Measurements from ENCODE around the gene PPFIBP1. TPM values are rescaled to one million over a fixed set of nuclear protein-coding genes. Genes with fewer than 3 reads are reported as not detected.

Gene PPFIBP1
- polyA plus RNA-seq, 2 of the 4 experiments (the other 2 are of a cell fraction) = 24.8 to 89.0 TPM

DNA sequence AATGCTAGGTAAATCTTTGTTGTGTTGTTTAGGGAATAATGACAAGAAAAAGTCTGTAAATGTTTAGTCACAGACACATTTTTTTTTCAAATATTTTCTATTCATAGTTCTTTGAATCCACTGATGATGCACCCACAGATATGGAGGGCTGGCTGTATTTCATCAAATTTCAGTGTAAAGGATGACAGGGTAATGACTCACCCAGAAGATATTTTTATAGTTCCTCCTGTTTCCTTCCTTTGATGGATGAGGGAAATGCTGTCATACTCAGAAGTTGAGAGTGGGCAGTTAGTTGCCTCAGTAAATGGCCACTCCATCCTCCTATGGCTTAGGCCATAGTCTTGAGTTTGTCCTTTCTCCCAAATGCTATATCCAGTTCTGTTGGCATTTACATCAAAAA lies 95.3 kb downstream of the PPFIBP1 start (continued):
- TF ChIP-seq RARB (CRISPR knock-in tag; IDR thresholded peaks at IDR 0.05) (no peak), ESRRA (IDR thresholded peaks at IDR 0.05; ENCODE audit: borderline replicate concordance, low read length) (no peak), BHLHE40 (IDR thresholded peaks at IDR 0.05; ENCODE audit: low read depth, low read length) (no peak), FOSB (CRISPR knock-in tag; IDR thresholded peaks at IDR 0.05) (no peak), RFX5 (IDR thresholded peaks at IDR 0.05) (no peak), NFE2L2 (conservative IDR thresholded peaks at IDR 0.05; ENCODE audit: low read length) (no peak), HOXB5 (CRISPR knock-in tag; IDR thresholded peaks at IDR 0.05) (peak; percentile 87), JUN (IDR thresholded peaks at IDR 0.05) (peak; percentile 31 to 38; a peak in 2 of 5 replicates), CBX8 (IDR thresholded peaks at IDR 0.05) (no peak), CHD4 (IDR thresholded peaks at IDR 0.05; ENCODE audit: borderline replicate concordance) (no peak), NPAS2 (CRISPR knock-in tag; IDR thresholded peaks at IDR 0.05; ENCODE audit: borderline replicate concordance) (no peak), TFCP2L1 (CRISPR knock-in tag; IDR thresholded peaks at IDR 0.05) (no peak), EHMT2 (IDR thresholded peaks at IDR 0.05; ENCODE audit: low read depth) (no peak), MYC (IDR thresholded peaks at IDR 0.05; ENCODE audit: borderline replicate concordance, low read length) (no peak), ZFP36 (IDR thresholded peaks at IDR 0.05; ENCODE audit: borderline replicate concordance, partially characterized antibody) (no peak), GATA3 (IDR thresholded peaks at IDR 0.05; ENCODE audit: borderline replicate concordance) (peak; percentile 62; the same call in 1 of the 2 replicates), HOXA7 (CRISPR knock-in tag; IDR thresholded peaks at IDR 0.05) (no peak), PHF8 (IDR thresholded peaks at IDR 0.05; ENCODE audit: borderline replicate concordance, low read depth) (no peak)
- TF ChIP-seq, protein P1, sequence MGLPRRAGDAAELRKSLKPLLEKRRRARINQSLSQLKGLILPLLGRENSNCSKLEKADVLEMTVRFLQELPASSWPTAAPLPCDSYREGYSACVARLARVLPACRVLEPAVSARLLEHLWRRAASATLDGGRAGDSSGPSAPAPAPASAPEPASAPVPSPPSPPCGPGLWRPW (IDR thresholded peaks at IDR 0.05) = no peak
- TF ChIP-seq, protein P2, sequence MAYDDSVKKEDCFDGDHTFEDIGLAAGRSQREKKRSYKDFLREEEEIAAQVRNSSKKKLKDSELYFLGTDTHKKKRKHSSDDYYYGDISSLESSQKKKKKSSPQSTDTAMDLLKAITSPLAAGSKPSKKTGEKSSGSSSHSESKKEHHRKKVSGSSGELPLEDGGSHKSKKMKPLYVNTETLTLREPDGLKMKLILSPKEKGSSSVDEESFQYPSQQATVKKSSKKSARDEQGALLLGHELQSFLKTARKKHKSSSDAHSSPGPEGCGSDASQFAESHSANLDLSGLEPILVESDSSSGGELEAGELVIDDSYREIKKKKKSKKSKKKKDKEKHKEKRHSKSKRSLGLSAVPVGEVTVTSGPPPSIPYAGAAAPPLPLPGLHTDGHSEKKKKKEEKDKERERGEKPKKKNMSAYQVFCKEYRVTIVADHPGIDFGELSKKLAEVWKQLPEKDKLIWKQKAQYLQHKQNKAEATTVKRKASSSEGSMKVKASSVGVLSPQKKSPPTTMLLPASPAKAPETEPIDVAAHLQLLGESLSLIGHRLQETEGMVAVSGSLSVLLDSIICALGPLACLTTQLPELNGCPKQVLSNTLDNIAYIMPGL (CRISPR knock-in tag; IDR thresholded peaks at IDR 0.05; ENCODE audit: borderline replicate concordance) = no peak
- TF ChIP-seq, protein P3, sequence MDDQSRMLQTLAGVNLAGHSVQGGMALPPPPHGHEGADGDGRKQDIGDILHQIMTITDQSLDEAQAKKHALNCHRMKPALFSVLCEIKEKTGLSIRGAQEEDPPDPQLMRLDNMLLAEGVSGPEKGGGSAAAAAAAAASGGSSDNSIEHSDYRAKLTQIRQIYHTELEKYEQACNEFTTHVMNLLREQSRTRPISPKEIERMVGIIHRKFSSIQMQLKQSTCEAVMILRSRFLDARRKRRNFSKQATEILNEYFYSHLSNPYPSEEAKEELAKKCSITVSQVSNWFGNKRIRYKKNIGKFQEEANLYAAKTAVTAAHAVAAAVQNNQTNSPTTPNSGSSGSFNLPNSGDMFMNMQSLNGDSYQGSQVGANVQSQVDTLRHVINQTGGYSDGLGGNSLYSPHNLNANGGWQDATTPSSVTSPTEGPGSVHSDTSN (IDR thresholded peaks at IDR 0.05) = peak; percentile 55; the same call in 1 of the 2 replicates
- TF ChIP-seq, protein P4, sequence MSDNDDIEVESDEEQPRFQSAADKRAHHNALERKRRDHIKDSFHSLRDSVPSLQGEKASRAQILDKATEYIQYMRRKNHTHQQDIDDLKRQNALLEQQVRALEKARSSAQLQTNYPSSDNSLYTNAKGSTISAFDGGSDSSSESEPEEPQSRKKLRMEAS (IDR thresholded peaks at IDR 0.05) = no peak
- TF ChIP-seq, protein P5, sequence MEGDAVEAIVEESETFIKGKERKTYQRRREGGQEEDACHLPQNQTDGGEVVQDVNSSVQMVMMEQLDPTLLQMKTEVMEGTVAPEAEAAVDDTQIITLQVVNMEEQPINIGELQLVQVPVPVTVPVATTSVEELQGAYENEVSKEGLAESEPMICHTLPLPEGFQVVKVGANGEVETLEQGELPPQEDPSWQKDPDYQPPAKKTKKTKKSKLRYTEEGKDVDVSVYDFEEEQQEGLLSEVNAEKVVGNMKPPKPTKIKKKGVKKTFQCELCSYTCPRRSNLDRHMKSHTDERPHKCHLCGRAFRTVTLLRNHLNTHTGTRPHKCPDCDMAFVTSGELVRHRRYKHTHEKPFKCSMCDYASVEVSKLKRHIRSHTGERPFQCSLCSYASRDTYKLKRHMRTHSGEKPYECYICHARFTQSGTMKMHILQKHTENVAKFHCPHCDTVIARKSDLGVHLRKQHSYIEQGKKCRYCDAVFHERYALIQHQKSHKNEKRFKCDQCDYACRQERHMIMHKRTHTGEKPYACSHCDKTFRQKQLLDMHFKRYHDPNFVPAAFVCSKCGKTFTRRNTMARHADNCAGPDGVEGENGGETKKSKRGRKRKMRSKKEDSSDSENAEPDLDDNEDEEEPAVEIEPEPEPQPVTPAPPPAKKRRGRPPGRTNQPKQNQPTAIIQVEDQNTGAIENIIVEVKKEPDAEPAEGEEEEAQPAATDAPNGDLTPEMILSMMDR (IDR thresholded peaks at IDR 0.05) = no peak
- TF ChIP-seq, protein P6, sequence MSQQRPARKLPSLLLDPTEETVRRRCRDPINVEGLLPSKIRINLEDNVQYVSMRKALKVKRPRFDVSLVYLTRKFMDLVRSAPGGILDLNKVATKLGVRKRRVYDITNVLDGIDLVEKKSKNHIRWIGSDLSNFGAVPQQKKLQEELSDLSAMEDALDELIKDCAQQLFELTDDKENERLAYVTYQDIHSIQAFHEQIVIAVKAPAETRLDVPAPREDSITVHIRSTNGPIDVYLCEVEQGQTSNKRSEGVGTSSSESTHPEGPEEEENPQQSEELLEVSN (IDR thresholded peaks at IDR 0.05; ENCODE audit: borderline replicate concordance, low read depth) = no peak

DNA sequence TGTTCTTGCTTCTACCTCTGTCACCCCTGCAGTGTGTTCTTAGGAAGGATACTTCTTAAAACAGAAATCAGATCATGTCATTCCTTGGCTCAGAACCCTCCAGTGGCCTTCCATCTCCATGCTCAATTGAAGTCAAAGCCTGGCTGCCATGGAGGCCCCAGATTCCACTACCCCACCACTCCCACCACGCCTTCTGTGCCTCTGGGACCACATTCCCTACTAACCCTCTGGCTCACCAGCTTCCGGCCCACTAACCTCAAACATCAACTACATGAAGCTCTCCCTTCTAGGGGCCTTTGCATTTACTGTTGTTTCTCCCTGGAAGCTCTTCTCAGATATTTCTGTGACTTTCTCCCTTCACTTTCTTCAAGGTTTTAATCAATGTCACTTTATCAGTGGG lies 96.1 kb downstream of the PPFIBP1 start:
- Histone ChIP-seq H3K27ac (peak overlapping the region in 1 of 2 experiments; percentile 73; a peak in 3 of 6 replicates), H3K4me3 (no peak overlapping the region), H3K4me1 (peaks cover 70% of the 10 kb centered on the region), H3K9me3 (no peaks in the 10 kb centered on the region), H3K4me2 (peak overlapping the region; percentile 53; the same call in 2 of the 3 replicates)
- POLR2A ChIA-PET = interaction anchor here (1.4 kb wide), 1 partner anchor 96 kb away, joined by 6 read pairs; the partner anchor contains the start of gene PPFIBP1
- FAIRE-seq = no peak
- CTCF ChIA-PET = no interaction called here
- 92% methylated on average over 2 of the region's 2 CpGs for WGBS (ENCODE audit: missing lambda C conversion rate)
- ATAC-seq = no peak
- DNase-seq (ENCODE audit: low read depth in 1 of 2, low spot score in 1 of 2) = no peak
- TF ChIP-seq ZC3H11A (IDR thresholded peaks at IDR 0.05) (no peak), CBX8 (IDR thresholded peaks at IDR 0.05) (no peak), HOXA7 (CRISPR knock-in tag; IDR thresholded peaks at IDR 0.05) (no peak), FOSL2 (IDR thresholded peaks at IDR 0.05) (no peak), FOSL2 (CRISPR knock-in tag; IDR thresholded peaks at IDR 0.05) (no peak), EHF (CRISPR knock-in tag; IDR thresholded peaks at IDR 0.05) (no peak), EP300 (IDR thresholded peaks at IDR 0.05) (no peak)
- TF ChIP-seq, protein P7, sequence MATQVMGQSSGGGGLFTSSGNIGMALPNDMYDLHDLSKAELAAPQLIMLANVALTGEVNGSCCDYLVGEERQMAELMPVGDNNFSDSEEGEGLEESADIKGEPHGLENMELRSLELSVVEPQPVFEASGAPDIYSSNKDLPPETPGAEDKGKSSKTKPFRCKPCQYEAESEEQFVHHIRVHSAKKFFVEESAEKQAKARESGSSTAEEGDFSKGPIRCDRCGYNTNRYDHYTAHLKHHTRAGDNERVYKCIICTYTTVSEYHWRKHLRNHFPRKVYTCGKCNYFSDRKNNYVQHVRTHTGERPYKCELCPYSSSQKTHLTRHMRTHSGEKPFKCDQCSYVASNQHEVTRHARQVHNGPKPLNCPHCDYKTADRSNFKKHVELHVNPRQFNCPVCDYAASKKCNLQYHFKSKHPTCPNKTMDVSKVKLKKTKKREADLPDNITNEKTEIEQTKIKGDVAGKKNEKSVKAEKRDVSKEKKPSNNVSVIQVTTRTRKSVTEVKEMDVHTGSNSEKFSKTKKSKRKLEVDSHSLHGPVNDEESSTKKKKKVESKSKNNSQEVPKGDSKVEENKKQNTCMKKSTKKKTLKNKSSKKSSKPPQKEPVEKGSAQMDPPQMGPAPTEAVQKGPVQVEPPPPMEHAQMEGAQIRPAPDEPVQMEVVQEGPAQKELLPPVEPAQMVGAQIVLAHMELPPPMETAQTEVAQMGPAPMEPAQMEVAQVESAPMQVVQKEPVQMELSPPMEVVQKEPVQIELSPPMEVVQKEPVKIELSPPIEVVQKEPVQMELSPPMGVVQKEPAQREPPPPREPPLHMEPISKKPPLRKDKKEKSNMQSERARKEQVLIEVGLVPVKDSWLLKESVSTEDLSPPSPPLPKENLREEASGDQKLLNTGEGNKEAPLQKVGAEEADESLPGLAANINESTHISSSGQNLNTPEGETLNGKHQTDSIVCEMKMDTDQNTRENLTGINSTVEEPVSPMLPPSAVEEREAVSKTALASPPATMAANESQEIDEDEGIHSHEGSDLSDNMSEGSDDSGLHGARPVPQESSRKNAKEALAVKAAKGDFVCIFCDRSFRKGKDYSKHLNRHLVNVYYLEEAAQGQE (IDR thresholded peaks at IDR 0.05) = no peak
- TF ChIP-seq, protein P8, sequence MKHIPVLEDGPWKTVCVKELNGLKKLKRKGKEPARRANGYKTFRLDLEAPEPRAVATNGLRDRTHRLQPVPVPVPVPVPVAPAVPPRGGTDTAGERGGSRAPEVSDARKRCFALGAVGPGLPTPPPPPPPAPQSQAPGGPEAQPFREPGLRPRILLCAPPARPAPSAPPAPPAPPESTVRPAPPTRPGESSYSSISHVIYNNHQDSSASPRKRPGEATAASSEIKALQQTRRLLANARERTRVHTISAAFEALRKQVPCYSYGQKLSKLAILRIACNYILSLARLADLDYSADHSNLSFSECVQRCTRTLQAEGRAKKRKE (CRISPR knock-in tag; IDR thresholded peaks at IDR 0.05; ENCODE audit: low read depth) = no peak

Data from A549 (cell line).